Measurements from ENCODE around the gene RNF220. TPM values are rescaled to one million over a fixed set of nuclear protein-coding genes. Genes with fewer than 3 reads are reported as not detected.

Gene RNF220
- polyA plus RNA-seq, 1 donor (not counting 4 experiments of a cell fraction or from before 2014, with no cell fraction given) = 42.7 TPM

GRCh38 chr1:44499306-44499705, 94.3 kb downstream of the RNF220 start:
- H3K79me2 ChIP-seq (ENCODE audit: control insufficient read depth, insufficient read depth, low read length) = no peaks in the 10 kb centered on the region
- no peaks in the 10 kb centered on the region for H3K9me3 ChIP-seq (ENCODE audit: control insufficient read depth, low read depth, low read length)
- H3K36me3 ChIP-seq (ENCODE audit: control insufficient read depth in 2 of 2, extremely low read depth in 1 of 2, insufficient read depth in 2 of 2, low read length in 2 of 2) = no peaks in the 10 kb centered on the region
- H3K4me2 ChIP-seq (ENCODE audit: control insufficient read depth, extremely low read depth, insufficient read depth, low read depth, low read length) = no peak overlapping the region
- no peak for DNase-seq (ENCODE audit: low read depth, low spot score)
- no peak for FAIRE-seq
- H3K4me1 ChIP-seq (ENCODE audit: control insufficient read depth, extremely low read depth, insufficient read depth, low read length) = no peaks in the 10 kb centered on the region
- H3K27ac ChIP-seq (ENCODE audit: control insufficient read depth, insufficient read depth, low read length) = no peak overlapping the region
- no peak for TF ChIP-seq EZH2 (IDR thresholded peaks at IDR 0.05; ENCODE audit: low read length)
- no peak for TF ChIP-seq CTCF (optimal IDR thresholded peaks at IDR 0.05 in 1 of 3, IDR thresholded peaks at IDR 0.05 in 1 of 3, conservative IDR thresholded peaks at IDR 0.05 in 1 of 3; ENCODE audit: extremely low read depth in 1 of 3, insufficient read depth in 2 of 3, low read length in 3 of 3)
- no peak overlapping the region for H3K4me3 ChIP-seq (ENCODE audit: control insufficient read depth in 2 of 3, extremely low read depth in 1 of 3, insufficient read depth in 2 of 3, low read depth in 1 of 3, low read length in 3 of 3)
- H4K20me1 ChIP-seq (ENCODE audit: control insufficient read depth, extremely low read depth, insufficient read depth, low read length) = no peaks in the 10 kb centered on the region
- H3K27me3 ChIP-seq (ENCODE audit: control insufficient read depth, extremely low read depth, insufficient read depth, low read length) = peaks cover 37% of the 10 kb centered on the region
- H2AFZ ChIP-seq (ENCODE audit: control insufficient read depth, low read length) = no peak overlapping the region
- no peaks in the 10 kb centered on the region for H3K9me1 ChIP-seq (ENCODE audit: control insufficient read depth, extremely low read depth, insufficient read depth, low read length)
- H3K9ac ChIP-seq (ENCODE audit: control insufficient read depth, extremely low read depth, insufficient read depth, low read length) = no peak overlapping the region
- dilution Hi-C loops (cut with MboI; ENCODE audit: extremely low pct_ligation_motif_present, low sequenced_read_pairs) = no loop called here

- dilution Hi-C loops (cut with MboI; ENCODE audit: extremely low pct_ligation_motif_present, low sequenced_read_pairs) = no loop called here
- H3K27ac ChIP-seq (ENCODE audit: control insufficient read depth, insufficient read depth, low read length) = no peak overlapping the region
- H3K4me2 ChIP-seq (ENCODE audit: control insufficient read depth, extremely low read depth, insufficient read depth, low read depth, low read length) = no peak overlapping the region
- no peaks in the 10 kb centered on the region for H3K79me2 ChIP-seq (ENCODE audit: control insufficient read depth, insufficient read depth, low read length)
- DNase-seq (ENCODE audit: low read depth, low spot score) (no peak), FAIRE-seq (no peak)
- peaks cover 39% of the 10 kb centered on the region for H3K27me3 ChIP-seq (ENCODE audit: control insufficient read depth, extremely low read depth, insufficient read depth, low read length)
- no peaks in the 10 kb centered on the region for H3K4me1 ChIP-seq (ENCODE audit: control insufficient read depth, extremely low read depth, insufficient read depth, low read length)
- no peak overlapping the region for H3K9ac ChIP-seq (ENCODE audit: control insufficient read depth, extremely low read depth, insufficient read depth, low read length)
- H3K9me3 ChIP-seq (ENCODE audit: control insufficient read depth, low read depth, low read length) = no peaks in the 10 kb centered on the region
- no peaks in the 10 kb centered on the region for H3K36me3 ChIP-seq (ENCODE audit: control insufficient read depth in 2 of 2, extremely low read depth in 1 of 2, insufficient read depth in 2 of 2, low read length in 2 of 2)
- no peaks in the 10 kb centered on the region for H4K20me1 ChIP-seq (ENCODE audit: control insufficient read depth, extremely low read depth, insufficient read depth, low read length)
- TF ChIP-seq CTCF (optimal IDR thresholded peaks at IDR 0.05 in 1 of 3, IDR thresholded peaks at IDR 0.05 in 1 of 3, conservative IDR thresholded peaks at IDR 0.05 in 1 of 3; ENCODE audit: extremely low read depth in 1 of 3, insufficient read depth in 2 of 3, low read length in 3 of 3) (peak in 1 of 3 experiments; percentile 26), EZH2 (IDR thresholded peaks at IDR 0.05; ENCODE audit: low read length) (no peak)
- H3K4me3 ChIP-seq (ENCODE audit: control insufficient read depth in 2 of 3, extremely low read depth in 1 of 3, insufficient read depth in 2 of 3, low read depth in 1 of 3, low read length in 3 of 3) = no peak overlapping the region
- no peak overlapping the region for H2AFZ ChIP-seq (ENCODE audit: control insufficient read depth, low read length)
- no peaks in the 10 kb centered on the region for H3K9me1 ChIP-seq (ENCODE audit: control insufficient read depth, extremely low read depth, insufficient read depth, low read length)
These were observed 95.4 kb downstream of the RNF220 start for GRCh38 chr1:44500181-44501046.
